Mesendoderm (in vitro differentiated cells): ENCODE results near the gene ACTRT2.

Experiments
- DNase-seq: peaks from one replicate; pipeline ENCODE4 v3.0.0; 2013
- H2AK5ac ChIP-seq: 2 replicates; pipeline ENCODE4 v1.6.1; 2013; ENCODE audit warnings: low read length, inconsistent platforms
- H2BK120ac ChIP-seq: 2 replicates; pipeline ENCODE4 v1.6.1; 2013; ENCODE audit warnings: low read depth, mild to moderate bottlenecking, low read length, moderate library complexity, mixed read lengths
- H2BK15ac ChIP-seq: replicated peaks from 2 replicates; pipeline ENCODE4 v1.6.1; 2013; ENCODE audit warnings: low read depth, mild to moderate bottlenecking, moderate library complexity
- H2BK5ac ChIP-seq: 2 replicates; pipeline ENCODE4 v1.6.1; 2013; ENCODE audit warnings: low read length, inconsistent platforms
- H3K18ac ChIP-seq: 2 replicates; pipeline ENCODE4 v1.6.1; 2013; ENCODE audit warnings: mild to moderate bottlenecking, low read length, mixed read lengths
- H3K23ac ChIP-seq: one replicate; pipeline ENCODE4 v1.6.1; 2013; ENCODE audit warnings: low read length
- H3K27ac ChIP-seq: 2 replicates; pipeline ENCODE4 v1.5.1; 2013; ENCODE audit warnings: low read depth, mild to moderate bottlenecking, inconsistent platforms, low read length, moderate library complexity
- H3K27me3 ChIP-seq: 2 replicates; pipeline ENCODE4 v1.6.1; 2013; ENCODE audit warnings: low read length, control low read depth, mild to moderate bottlenecking, inconsistent platforms; ENCODE audit not compliant: insufficient read depth, poor library complexity
- H3K36me3 ChIP-seq: 2 replicates; pipeline ENCODE4 v1.6.1; 2013; ENCODE audit warnings: low read length, inconsistent platforms; ENCODE audit not compliant: control insufficient read depth, insufficient read depth
- H3K4ac ChIP-seq: one replicate; pipeline ENCODE4 v1.6.1; 2013; ENCODE audit warnings: low read depth, mild to moderate bottlenecking, low read length, moderate library complexity
- H3K4me1 ChIP-seq: 2 replicates; pipeline ENCODE4 v1.6.1; 2013; ENCODE audit warnings: low read depth, low read length, inconsistent platforms; ENCODE audit not compliant: control insufficient read depth
- H3K4me2 ChIP-seq: 2 replicates; pipeline ENCODE4 v1.6.1; 2013; ENCODE audit warnings: low read length
- H3K4me3 ChIP-seq: 2 replicates; pipeline ENCODE4 v1.5.1; 2013; ENCODE audit warnings: mild to moderate bottlenecking, low read length
- H3K56ac ChIP-seq: one replicate; pipeline ENCODE4 v1.6.1; 2013; ENCODE audit warnings: low read length
- H3K79me1 ChIP-seq: 2 replicates; pipeline ENCODE4 v1.6.1; 2013; ENCODE audit warnings: low read length, inconsistent platforms
- H3K79me2 ChIP-seq: 2 replicates; pipeline ENCODE4 v1.6.1; 2013; ENCODE audit warnings: mild to moderate bottlenecking, low read length; ENCODE audit not compliant: control insufficient read depth, insufficient read depth
- H3K9ac ChIP-seq: 2 replicates; pipeline ENCODE4 v1.6.1; 2013; ENCODE audit warnings: low read length, inconsistent platforms
- H4K5ac ChIP-seq: one replicate; pipeline ENCODE4 v1.6.1; 2013; ENCODE audit warnings: low read length
- H4K8ac ChIP-seq: one replicate; pipeline ENCODE4 v1.6.1; 2013; ENCODE audit warnings: low read depth, mild to moderate bottlenecking, control low read depth, low read length, moderate library complexity
- WGBS: extraction: QIAGEN DNeasy Blood & Tissue Kit; methylation state at CpG from one replicate; pipeline ENCODE4 v1.1.7; 2013; ENCODE audit warnings: low lambda C conversion rate, missing lambda C conversion rate; ENCODE audit not compliant: insufficient coverage; ENCODE audit errors: extremely low coverage; 5-methylcytosine and 5-hydroxymethylcytosine counted together

Gene ACTRT2

GRCh38 chr1:3019516-3020051, 1.7 kb upstream of the ACTRT2 start:
- no peak overlapping the region for H3K4me3 ChIP-seq
- no peaks in the 10 kb centered on the region for H3K4me1 ChIP-seq
- no peak overlapping the region for H2BK5ac ChIP-seq
- no peak overlapping the region for H2BK120ac ChIP-seq
- no peak overlapping the region for H3K18ac ChIP-seq
- no peak overlapping the region for H4K5ac ChIP-seq
- H3K36me3 ChIP-seq, result no peaks in the 10 kb centered on the region
- H3K27me3 ChIP-seq, result no peaks in the 10 kb centered on the region
- H3K27ac ChIP-seq, result no peak overlapping the region
- no peak overlapping the region for H3K4me2 ChIP-seq
- DNase-seq, result no peak
- no peak overlapping the region for H2BK15ac ChIP-seq
- H3K23ac ChIP-seq, result no peak overlapping the region
- no CpG with 5 or more reads among the region's 24 CpGs for WGBS
- no peak overlapping the region for H4K8ac ChIP-seq
- H3K56ac ChIP-seq, result no peak overlapping the region
- no peak overlapping the region for H3K9ac ChIP-seq
- no peak overlapping the region for H3K4ac ChIP-seq
- no peak overlapping the region for H2AK5ac ChIP-seq
- H3K79me2 ChIP-seq, result no peaks in the 10 kb centered on the region
- no peaks in the 10 kb centered on the region for H3K79me1 ChIP-seq

GRCh38 chr1:3020263-3020909, 881 bp upstream of the ACTRT2 start:
- H3K18ac ChIP-seq, result no peak overlapping the region
- H2BK120ac ChIP-seq, result no peak overlapping the region
- no peaks in the 10 kb centered on the region for H3K27me3 ChIP-seq
- no peak overlapping the region for H4K5ac ChIP-seq
- no peak overlapping the region for H3K27ac ChIP-seq
- no peak overlapping the region for H2BK5ac ChIP-seq
- H3K4me1 ChIP-seq, result no peaks in the 10 kb centered on the region
- no peak overlapping the region for H4K8ac ChIP-seq
- no peak for DNase-seq
- no peak overlapping the region for H2AK5ac ChIP-seq
- no peaks in the 10 kb centered on the region for H3K79me1 ChIP-seq
- H3K4me2 ChIP-seq, result no peak overlapping the region
- no CpG with 5 or more reads among the region's 12 CpGs for WGBS
- H3K4me3 ChIP-seq, result no peak overlapping the region
- H3K36me3 ChIP-seq, result no peaks in the 10 kb centered on the region
- no peak overlapping the region for H3K23ac ChIP-seq
- H2BK15ac ChIP-seq, result no peak overlapping the region
- H3K79me2 ChIP-seq, result no peaks in the 10 kb centered on the region
- H3K9ac ChIP-seq, result no peak overlapping the region
- H3K56ac ChIP-seq, result no peak overlapping the region
- H3K4ac ChIP-seq, result no peak overlapping the region

GRCh38 chr1:3021801-3022401, 634 bp downstream of the ACTRT2 start:
- Histone ChIP-seq H2BK5ac (no peak overlapping the region), H3K36me3 (no peaks in the 10 kb centered on the region), H3K79me2 (no peaks in the 10 kb centered on the region), H3K56ac (no peak overlapping the region), H3K4ac (no peak overlapping the region), H2BK120ac (no peak overlapping the region), H3K18ac (no peak overlapping the region), H3K23ac (no peak overlapping the region), H3K27ac (no peak overlapping the region), H3K9ac (no peak overlapping the region), H3K4me2 (no peak overlapping the region), H4K5ac (no peak overlapping the region), H3K4me1 (no peaks in the 10 kb centered on the region), H2BK15ac (no peak overlapping the region), H3K4me3 (no peak overlapping the region), H3K27me3 (no peaks in the 10 kb centered on the region), H4K8ac (no peak overlapping the region), H3K79me1 (no peaks in the 10 kb centered on the region), H2AK5ac (no peak overlapping the region)
- DNase-seq, result no peak
- WGBS, result no CpG with 5 or more reads among the region's 28 CpGs

- Histone ChIP-seq H3K4me3 (no peak overlapping the region), H4K8ac (no peak overlapping the region), H3K4me1 (no peaks in the 10 kb centered on the region), H3K18ac (no peak overlapping the region), H3K56ac (no peak overlapping the region), H3K4ac (no peak overlapping the region), H2AK5ac (no peak overlapping the region), H3K27ac (no peak overlapping the region), H3K27me3 (no peaks in the 10 kb centered on the region), H3K9ac (no peak overlapping the region), H3K36me3 (no peaks in the 10 kb centered on the region), H3K4me2 (no peak overlapping the region), H2BK15ac (no peak overlapping the region), H3K79me2 (no peaks in the 10 kb centered on the region), H2BK120ac (no peak overlapping the region), H3K23ac (no peak overlapping the region), H3K79me1 (no peaks in the 10 kb centered on the region), H2BK5ac (no peak overlapping the region), H4K5ac (no peak overlapping the region)
- no peak for DNase-seq
- WGBS, result no CpG with 5 or more reads among the region's 18 CpGs
These were observed 1.3 kb downstream of the ACTRT2 start for GRCh38 chr1:3022511-3022973.

GRCh38 chr1:3022976-3023375, 1.7 kb downstream of the ACTRT2 start:
- Histone ChIP-seq H3K4ac (no peak overlapping the region), H4K5ac (no peak overlapping the region), H2BK15ac (no peak overlapping the region), H3K79me1 (no peaks in the 10 kb centered on the region), H3K79me2 (no peaks in the 10 kb centered on the region), H2BK120ac (no peak overlapping the region), H3K56ac (no peak overlapping the region), H3K9ac (no peak overlapping the region), H3K4me2 (no peak overlapping the region), H3K4me1 (no peaks in the 10 kb centered on the region), H2AK5ac (no peak overlapping the region), H3K23ac (no peak overlapping the region), H4K8ac (no peak overlapping the region), H3K36me3 (no peaks in the 10 kb centered on the region), H3K18ac (no peak overlapping the region), H3K27ac (no peak overlapping the region), H2BK5ac (no peak overlapping the region), H3K4me3 (no peak overlapping the region), H3K27me3 (no peaks in the 10 kb centered on the region)
- DNase-seq, result no peak
- WGBS, result no CpG with 5 or more reads among the region's 14 CpGs
